CD4-positive, alpha-beta T cell treated with Interleukin-2 at 100 ng/mL for 4 hours (primary cell): Measurements from ENCODE around the gene TGM2.
A peak's percentile ranks its signal among the peaks of the same experiment; 100 is the strongest.

Experiments
- DNase-seq: peaks from one replicate; pipeline ENCODE4 v3.0.0-alpha.2; 2020; ENCODE audit warnings: low spot score

The TGM2 gene

DNA sequence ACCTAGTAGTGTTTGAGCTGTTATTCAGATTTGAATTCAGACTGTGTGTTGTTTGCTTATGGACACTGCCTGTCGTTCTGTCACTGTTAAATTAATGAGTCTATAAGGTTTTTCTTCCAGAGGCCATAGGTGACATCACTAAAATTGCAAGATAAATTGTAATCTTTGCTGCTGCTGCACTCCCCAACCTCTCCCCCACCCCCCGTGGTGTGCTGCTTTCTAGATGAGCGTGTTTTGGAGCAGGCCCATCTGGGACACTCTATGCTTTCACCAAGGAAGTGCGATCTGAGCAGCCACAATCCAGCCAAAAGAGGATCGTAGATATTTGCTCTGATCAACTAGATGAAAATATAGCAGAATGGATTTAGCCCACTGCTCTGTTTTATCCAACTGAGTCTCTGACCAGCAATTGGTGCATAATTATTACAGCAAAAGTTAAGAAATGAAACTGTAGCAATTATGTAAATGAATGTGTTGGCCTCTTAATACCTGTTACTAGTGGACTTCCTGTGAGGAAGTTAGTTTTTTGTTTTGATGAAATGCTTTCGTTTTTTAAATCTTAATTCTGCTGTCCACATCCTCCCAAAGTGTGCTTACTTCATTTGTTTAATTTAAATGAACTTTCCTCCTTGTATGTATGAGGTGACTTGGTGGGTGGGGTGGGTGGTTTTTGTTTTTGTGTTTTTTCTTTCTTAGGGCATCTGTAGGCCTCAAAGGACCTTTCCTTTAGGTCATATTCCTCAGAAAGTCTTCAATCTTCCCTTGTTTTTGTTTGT is 73.4 kb downstream of the TGM2 start:
- DNase-seq: peak; percentile 4

DNA sequence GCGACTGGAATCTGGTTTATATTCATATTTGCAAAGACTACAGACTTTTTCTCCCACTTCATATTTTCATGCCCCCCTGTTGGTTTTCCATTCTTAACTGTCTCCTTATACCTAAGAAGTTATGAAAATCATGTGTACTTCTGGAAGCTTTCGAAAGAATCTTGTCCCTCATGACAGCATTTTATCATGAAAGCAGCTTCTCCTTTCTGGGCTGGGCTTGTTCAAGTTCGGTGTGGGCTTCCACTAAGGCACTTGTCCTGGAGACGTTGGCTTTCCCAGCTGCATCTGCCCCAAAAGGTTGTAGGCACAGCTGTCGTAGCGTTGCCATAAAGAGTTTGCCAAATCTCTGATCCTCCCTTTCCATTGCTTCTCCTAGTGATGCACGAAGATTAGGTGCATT is 75.0 kb downstream of the TGM2 start:
- no peak for DNase-seq

DNA sequence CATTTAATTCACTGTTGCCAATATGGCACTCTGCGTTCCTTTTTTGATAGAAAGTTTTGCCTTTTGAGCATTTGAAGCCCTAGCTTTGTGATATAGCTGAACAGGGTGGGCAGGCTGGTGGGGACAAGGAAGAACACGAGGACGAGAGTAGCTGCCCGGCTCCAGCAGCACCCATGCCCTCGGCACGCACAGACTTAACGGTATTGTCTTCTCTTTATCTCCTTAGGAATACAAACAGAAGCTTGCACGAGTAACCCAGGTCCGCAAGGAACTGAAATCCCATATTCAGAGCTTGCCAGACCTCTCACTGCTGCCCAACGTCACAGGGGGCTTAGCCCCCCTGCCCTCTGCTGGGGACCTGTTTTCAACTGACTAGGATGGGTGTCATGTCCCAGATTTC is 75.6 kb downstream of the TGM2 start:
- no peak for DNase-seq

DNA sequence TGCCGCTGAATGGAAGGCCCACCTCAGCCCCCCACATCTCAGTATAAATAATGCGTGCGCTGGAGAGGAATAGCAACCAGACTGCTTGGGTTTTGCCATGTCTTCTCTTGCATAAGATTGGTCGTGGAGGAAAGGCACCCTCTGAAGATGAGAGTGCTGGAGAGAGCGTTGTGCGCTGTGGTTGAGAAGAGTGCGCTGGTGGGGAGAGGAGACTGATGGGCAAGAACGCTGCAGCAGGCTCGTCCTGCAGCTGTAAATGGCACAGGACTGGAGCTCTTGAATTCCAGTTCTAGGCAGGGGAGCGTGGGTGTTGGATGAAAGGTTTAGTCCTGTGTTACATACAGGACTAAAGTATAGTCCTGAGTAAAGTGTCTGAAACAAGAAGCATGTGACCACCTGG is 80.0 kb downstream of the TGM2 start:
- no peak for DNase-seq

DNA sequence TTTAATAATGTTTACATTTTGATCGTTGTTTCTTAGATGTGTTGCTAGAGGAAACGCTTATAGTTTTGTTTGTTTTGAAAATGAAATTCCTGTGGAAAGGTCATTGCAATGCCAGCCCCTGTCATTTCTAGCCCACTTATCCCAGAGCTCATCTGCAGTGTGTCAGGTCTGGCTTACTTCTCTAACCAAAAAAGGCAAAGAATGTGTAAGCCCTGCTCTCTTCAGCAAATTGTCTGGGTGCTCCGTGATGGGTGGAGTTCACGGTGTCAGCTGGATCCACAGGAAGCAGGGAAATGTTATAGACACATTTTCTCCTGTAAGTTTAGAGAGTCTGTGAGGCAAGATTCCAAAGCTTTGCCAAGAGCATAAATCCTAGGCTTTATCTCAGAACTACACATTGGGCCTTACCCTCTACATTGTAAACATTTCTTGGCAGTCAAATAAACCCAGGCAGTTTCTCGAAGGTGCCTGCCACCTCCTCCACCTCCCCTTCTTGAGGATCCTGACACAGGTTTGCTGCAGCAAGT is 80.6 kb downstream of the TGM2 start:
- DNase-seq: no peak

DNA sequence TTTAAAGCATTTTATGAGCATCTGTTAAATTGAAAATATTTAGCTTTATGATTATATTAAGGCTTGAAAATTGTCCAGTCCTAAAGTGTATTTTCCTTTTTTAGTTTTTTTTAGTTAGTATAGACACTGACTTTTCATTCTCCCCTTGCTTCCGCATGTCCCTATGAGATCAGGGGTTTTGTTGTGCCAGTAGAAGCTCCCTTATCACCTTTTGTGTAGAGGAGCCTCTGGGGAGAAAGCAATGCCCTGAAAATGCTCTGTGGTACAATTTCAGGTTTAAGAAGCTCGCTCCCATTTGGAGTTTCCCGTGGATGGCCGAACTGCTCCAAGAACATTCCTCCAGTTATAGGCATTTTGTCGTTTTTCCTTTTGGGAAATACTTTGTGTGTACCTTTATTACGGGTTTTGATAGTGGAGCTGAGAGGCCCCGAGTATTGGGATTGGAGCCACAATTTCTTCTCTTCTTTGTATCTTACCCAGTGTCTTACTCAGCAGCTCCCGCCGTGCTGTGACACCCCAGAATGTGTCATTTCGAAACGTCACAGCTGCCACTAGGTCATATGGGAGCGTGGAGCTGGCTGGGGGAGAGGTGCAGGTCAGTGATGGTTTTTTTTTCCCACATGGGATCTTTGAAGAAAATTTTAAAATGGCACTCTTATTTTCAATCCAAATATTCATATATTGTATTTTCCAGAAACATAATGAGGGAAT is 81.6 kb downstream of the TGM2 start:
- no peak for DNase-seq

DNA sequence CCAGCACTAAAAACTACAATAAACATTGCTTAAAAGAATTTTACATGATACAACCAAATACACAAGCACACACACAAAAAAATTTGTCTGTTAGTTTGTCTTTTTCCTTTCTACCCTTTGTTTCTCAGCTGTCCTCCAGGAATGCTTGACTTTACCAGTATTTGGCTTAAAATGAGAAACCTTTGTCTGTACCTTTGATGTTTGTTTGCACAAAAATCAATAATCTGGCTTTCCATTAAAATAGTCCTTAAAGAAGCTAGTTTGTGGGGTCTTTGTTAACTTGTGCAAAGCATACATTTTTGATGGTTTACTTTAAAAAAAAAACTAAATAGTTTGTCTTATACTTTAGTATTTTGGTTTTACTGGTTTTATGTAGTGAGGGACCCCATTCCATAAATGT is 82.2 kb downstream of the TGM2 start:
- no peak for DNase-seq

DNA sequence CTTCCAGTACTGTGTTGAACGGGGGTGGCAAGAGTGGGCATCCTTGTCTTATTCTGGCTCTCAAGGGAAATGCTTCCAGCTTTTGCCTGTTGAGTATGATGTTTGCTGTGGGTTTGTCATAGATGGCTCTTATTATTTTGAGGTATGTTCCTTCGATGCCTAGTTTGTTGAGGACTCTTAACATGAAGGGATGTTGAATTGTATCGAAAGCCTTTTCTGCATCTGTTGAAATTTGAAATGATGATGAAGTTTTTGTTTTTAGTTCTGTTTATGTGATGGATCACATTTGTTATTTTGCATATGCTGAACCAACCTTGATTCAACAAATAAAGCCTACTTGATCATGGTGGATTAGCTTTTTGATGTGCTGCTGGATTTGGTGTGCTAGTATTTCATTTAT is 83.5 kb downstream of the TGM2 start:
- DNase-seq: no peak

DNA sequence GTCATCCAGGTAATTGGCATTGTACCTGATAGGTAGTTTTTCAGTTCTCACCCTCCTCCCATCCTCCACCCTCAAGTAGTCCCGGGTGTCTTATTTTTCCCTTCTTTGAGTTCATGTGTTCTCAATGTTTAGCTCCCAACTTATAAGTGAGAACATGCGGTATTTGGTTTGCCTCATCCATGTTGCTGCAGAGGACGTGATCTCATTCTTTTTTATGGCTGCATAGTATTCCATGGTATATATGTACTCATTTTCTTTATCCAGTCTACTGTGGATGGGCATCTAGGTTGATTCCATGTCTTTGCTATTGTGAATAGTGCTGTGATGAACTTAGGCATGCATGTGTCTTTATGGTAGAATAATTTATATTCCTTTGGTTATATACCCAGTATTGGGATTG is 85.7 kb downstream of the TGM2 start:
- DNase-seq: no peak

DNA sequence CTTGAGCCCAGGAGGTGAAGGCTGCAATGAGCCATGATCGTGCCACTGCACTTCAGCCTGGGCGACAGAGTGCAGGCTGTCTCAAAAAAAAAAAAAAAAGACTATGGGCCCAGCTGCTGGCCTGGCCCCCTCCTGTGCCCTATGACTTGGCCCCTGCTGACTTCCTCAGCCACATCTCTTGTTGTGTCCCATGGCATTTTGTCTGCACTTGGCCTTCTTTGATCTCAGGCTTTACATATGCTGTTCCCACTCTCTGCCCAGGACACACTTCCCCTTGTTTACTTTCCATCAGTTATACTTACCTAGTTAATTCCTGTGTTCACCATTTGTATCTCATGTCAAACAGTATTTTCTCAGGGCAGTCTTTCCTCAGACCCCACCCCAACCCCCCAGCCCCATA is 87.0 kb downstream of the TGM2 start:
- DNase-seq: no peak
